Fibroblast of villous mesenchyme (primary cell): Measurements from ENCODE around the gene IGF2. TPM values are rescaled to one million over a fixed set of nuclear protein-coding genes. Genes with fewer than 3 reads are reported as not detected.

Experiments
- DNase-seq: peaks from one replicate; pipeline ENCODE4 v3.0.0-alpha.2; 2010; ENCODE audit warnings: low read depth
- H3K4me3 ChIP-seq: 2 replicates; pipeline ENCODE4 v1.5.1; 2011; ENCODE audit warnings: low read depth, mild to moderate bottlenecking, low read length
- CTCF ChIP-seq: IDR thresholded peaks from 2 replicates; pipeline ENCODE4 v1.5.1; 2012; ENCODE audit warnings: low read depth, mild to moderate bottlenecking, low read length; ENCODE audit not compliant: insufficient read depth
- total RNA-seq: library from RNA; depleted of rRNA; stranded (reverse); fragments of >200 nt; gene quantifications from 2 replicates; pipeline ENCODE4 v1.2.3, GENCODE V29; 2012

IGF2 gene
- total RNA-seq, 1 donor = 26.8 TPM

GRCh38 chr11:2094354-2095197 is 44.6 kb downstream of the IGF2 start:
- H3K4me3 ChIP-seq = no peak overlapping the region
- TF ChIP-seq CTCF = no peak
- no peak for DNase-seq

- TF ChIP-seq CTCF = no peak
- H3K4me3 ChIP-seq = no peak overlapping the region
- no peak for DNase-seq
Measured at GRCh38 chr11:2093575-2094353, 45.4 kb downstream of the IGF2 start.

- peak; percentile 57 for DNase-seq
- no peak for TF ChIP-seq CTCF
- no peak overlapping the region for H3K4me3 ChIP-seq
Measured at GRCh38 chr11:2092956-2093412, 46.2 kb downstream of the IGF2 start.

GRCh38 chr11:2092464-2092910 is 46.7 kb downstream of the IGF2 start:
- TF ChIP-seq CTCF = no peak
- no peak for DNase-seq
- H3K4me3 ChIP-seq = no peak overlapping the region

GRCh38 chr11:2091786-2092463 is 47.3 kb downstream of the IGF2 start:
- no peak overlapping the region for H3K4me3 ChIP-seq
- DNase-seq = no peak
- TF ChIP-seq CTCF = no peak

- DNase-seq = no peak
- no peak for TF ChIP-seq CTCF
Measured at GRCh38 chr11:2091112-2091746, 48.0 kb downstream of the IGF2 start.

More at GRCh38 chr11:2091112-2091746, 48.0 kb downstream of the IGF2 start:
- no peak overlapping the region for H3K4me3 ChIP-seq
